Measurements from ENCODE around the gene ZKSCAN4.
A peak's percentile ranks its signal among the peaks of the same experiment; 100 is the strongest.

The ZKSCAN4 gene

DNA sequence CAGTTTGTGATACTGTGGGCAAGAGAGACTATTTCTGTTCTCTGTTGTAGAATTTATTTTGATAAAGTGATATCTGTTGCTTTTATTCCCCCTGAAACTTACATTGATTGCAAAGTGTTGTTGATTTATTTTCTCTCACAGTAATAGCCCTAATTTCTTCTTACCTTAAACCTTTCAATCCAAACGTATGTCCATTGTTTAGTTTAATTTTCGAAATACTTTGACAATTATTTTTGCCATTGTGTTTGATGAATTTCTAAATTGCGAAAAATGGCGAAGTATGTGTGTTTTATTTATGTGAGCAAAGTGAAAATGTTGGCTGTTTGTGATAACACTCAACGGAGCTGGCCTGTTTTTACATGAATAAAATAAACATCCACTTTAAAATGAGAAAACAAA is 14.5 kb upstream of the ZKSCAN4 start:
- no peak for DNase-seq (ENCODE audit: low read depth, low spot score)
- H3K4me3 ChIP-seq (ENCODE audit: low read depth, low read length) = peak overlapping the region; percentile 73
- in situ Hi-C loops (cut with HindIII; ENCODE audit: low sequenced_read_pairs) = no loop called here
- no peak for TF ChIP-seq CTCF (IDR thresholded peaks at IDR 0.05; ENCODE audit: low read depth, low read length)

DNA sequence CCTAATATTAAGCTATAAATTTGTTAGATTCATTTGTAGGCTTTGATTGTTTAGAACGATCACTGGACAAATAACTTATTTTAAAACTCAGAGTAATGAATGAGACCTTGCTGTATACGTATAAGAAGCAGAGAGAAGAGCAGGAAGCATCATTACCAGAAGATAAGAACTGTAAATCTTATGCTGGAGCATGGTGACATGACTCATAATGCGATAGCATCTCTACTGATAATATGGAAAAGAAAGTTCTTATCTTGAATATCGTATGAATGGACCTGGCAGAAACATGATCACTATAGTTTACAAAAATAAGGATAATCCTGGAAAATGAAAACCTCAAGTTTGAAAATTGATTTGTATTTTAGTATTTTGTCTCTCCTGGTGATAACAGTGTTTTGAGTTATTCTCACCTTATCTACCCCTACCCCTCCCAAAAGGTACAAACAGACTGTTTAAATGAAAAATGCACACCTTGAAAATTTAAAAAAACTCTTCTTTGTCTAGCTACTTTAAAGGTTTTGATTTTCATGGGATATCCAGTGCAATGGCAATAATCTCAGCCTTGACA is 12.8 kb upstream of the ZKSCAN4 start:
- TF ChIP-seq CTCF (IDR thresholded peaks at IDR 0.05; ENCODE audit: low read depth, low read length) = no peak
- H3K4me3 ChIP-seq (ENCODE audit: low read depth, low read length) = no peak overlapping the region
- no peak for DNase-seq (ENCODE audit: low read depth, low spot score)
- in situ Hi-C loops (cut with HindIII; ENCODE audit: low sequenced_read_pairs) = no loop called here

GRCh38 chr6:28263922-28264321 is 11.9 kb upstream of the ZKSCAN4 start:
- no peak for TF ChIP-seq CTCF (IDR thresholded peaks at IDR 0.05; ENCODE audit: low read depth, low read length)
- no peak for DNase-seq (ENCODE audit: low read depth, low spot score)
- H3K4me3 ChIP-seq (ENCODE audit: low read depth, low read length) = no peak overlapping the region
- in situ Hi-C loops (cut with HindIII; ENCODE audit: low sequenced_read_pairs) = no loop called here

DNA sequence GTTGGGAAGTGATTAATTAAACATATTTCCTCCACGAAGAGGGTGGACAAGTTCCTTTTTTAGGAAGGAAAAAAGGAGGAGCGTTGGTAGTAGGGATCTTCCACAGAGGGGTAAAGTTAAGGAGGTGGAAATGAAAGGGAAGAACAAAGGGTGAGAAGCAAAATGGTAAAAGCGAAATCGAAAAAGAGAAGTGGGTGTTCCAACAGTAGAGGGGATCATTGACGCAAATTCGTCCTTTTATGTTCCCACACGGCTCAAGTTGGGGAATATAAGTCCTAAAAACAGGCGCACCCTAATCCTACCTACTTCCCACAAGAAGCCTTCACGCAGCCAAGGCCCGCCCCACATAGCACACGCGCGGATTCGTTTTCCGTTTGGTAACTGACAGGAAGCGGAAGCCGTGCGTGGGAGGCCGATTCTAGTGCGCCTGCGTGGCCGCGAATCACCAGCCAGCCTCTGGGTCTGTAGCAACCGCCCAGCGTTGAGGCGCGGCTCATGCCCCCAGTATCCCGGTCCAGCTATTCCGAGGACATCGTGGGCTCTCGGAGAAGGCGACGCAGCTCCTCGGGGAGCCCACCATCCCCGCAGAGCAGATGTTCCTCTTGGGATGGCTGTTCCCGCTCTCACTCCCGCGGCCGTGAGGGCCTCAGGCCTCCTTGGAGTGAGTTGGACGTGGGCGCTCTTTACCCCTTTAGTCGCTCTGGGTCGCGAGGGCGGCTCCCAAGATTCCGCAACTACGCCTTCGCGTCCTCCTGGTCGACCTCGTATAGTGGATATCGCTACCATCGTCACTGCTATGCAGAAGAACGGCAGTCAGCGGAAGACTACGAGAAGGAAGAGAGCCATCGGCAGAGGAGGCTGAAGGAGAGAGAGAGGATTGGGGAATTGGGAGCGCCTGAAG is 7.1 kb upstream of the ZKSCAN4 start, which contains the start of gene NKAPL:
TSS of gene NKAPL (plus strand) at position 421 of the 901 bp plus-strand sequence. CDS start at position 496, 75 bp downstream.
- in situ Hi-C loops (cut with HindIII; ENCODE audit: low sequenced_read_pairs) = no loop called here
- H3K4me3 ChIP-seq (ENCODE audit: low read depth, low read length) = peak within 1 kb of the TSS; percentile 31
- peak; percentile 53 for DNase-seq (ENCODE audit: low read depth, low spot score)
- TF ChIP-seq CTCF (IDR thresholded peaks at IDR 0.05; ENCODE audit: low read depth, low read length) = no peak

- in situ Hi-C loops (cut with HindIII; ENCODE audit: low sequenced_read_pairs) = no loop called here
- no peak overlapping the region for H3K4me3 ChIP-seq (ENCODE audit: low read depth, low read length)
- TF ChIP-seq CTCF (IDR thresholded peaks at IDR 0.05; ENCODE audit: low read depth, low read length) = no peak
- DNase-seq (ENCODE audit: low read depth, low spot score) = no peak
These were observed 5.0 kb upstream of the ZKSCAN4 start for GRCh38 chr6:28257042-28257441.

DNA sequence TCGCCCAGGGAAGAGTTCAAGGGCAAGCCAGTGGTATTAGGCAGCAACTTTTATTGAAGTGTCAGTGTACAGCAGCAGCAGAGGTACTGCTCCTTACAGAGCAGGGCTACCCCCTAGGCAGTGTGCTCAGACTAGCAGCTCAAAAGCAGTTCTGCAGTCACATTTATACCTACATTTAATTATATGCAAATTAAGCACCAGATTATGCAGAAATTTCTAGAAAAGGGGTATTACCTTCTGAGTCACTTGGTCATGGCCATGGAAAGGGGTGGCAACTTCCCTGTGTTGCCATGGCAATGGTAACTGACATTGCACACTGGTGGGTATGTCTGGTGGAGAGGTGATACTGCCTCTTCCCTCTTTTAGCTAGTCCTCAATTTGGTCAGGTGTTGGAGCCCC is 2.1 kb upstream of the ZKSCAN4 start:
- in situ Hi-C loops (cut with HindIII; ENCODE audit: low sequenced_read_pairs) = no loop called here
- no peak for DNase-seq (ENCODE audit: low read depth, low spot score)
- no peak overlapping the region for H3K4me3 ChIP-seq (ENCODE audit: low read depth, low read length)
- TF ChIP-seq CTCF (IDR thresholded peaks at IDR 0.05; ENCODE audit: low read depth, low read length) = no peak

All from astrocyte of the spinal cord (primary cell).